ENCODE measurements around the gene MBD5. TPM values are rescaled to one million over a fixed set of nuclear protein-coding genes. Genes with fewer than 3 reads are reported as not detected.

The MBD5 gene
- total RNA-seq, 1 experiment from 2014 or later: 33.9 TPM

- H3K4me1 Mint-ChIP-seq (ENCODE audit: insufficient read depth, unreplicated experiment): no peaks in the 10 kb centered on the region
- intact Hi-C loops (cut with micrococcal nuclease): no loop called here
- DNase-seq (ENCODE audit: unreplicated experiment): no peak
- no peak overlapping the region for H3K27ac Mint-ChIP-seq (ENCODE audit: low read depth, unreplicated experiment)
- H3K4me3 Mint-ChIP-seq (ENCODE audit: unreplicated experiment): no peak overlapping the region
- POLR2A ChIA-PET: interaction anchor here (0.6 to 1.1 kb wide), 4 partner anchors 83 to 422 kb away, joined by 3 to 4 read pairs (median 4); no protein-coding TSS in a partner anchor
- H3K27me3 Mint-ChIP-seq (ENCODE audit: insufficient read depth, unreplicated experiment): no peaks in the 10 kb centered on the region
- CTCF ChIA-PET: no interaction called here
- no TSS peak for BruUV-seq (replicated peaks)
- TF ChIP-seq, protein P1, sequence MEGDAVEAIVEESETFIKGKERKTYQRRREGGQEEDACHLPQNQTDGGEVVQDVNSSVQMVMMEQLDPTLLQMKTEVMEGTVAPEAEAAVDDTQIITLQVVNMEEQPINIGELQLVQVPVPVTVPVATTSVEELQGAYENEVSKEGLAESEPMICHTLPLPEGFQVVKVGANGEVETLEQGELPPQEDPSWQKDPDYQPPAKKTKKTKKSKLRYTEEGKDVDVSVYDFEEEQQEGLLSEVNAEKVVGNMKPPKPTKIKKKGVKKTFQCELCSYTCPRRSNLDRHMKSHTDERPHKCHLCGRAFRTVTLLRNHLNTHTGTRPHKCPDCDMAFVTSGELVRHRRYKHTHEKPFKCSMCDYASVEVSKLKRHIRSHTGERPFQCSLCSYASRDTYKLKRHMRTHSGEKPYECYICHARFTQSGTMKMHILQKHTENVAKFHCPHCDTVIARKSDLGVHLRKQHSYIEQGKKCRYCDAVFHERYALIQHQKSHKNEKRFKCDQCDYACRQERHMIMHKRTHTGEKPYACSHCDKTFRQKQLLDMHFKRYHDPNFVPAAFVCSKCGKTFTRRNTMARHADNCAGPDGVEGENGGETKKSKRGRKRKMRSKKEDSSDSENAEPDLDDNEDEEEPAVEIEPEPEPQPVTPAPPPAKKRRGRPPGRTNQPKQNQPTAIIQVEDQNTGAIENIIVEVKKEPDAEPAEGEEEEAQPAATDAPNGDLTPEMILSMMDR (IDR thresholded peaks at IDR 0.05; ENCODE audit: unreplicated experiment): no peak
- no peaks in the 10 kb centered on the region for H3K9me3 Mint-ChIP-seq (ENCODE audit: unreplicated experiment)
- H3K36me3 Mint-ChIP-seq (ENCODE audit: insufficient read depth, unreplicated experiment): no peaks in the 10 kb centered on the region
Measured at GRCh38 chr2:148108385-148108784, 87.5 kb downstream of the MBD5 start.

DNA sequence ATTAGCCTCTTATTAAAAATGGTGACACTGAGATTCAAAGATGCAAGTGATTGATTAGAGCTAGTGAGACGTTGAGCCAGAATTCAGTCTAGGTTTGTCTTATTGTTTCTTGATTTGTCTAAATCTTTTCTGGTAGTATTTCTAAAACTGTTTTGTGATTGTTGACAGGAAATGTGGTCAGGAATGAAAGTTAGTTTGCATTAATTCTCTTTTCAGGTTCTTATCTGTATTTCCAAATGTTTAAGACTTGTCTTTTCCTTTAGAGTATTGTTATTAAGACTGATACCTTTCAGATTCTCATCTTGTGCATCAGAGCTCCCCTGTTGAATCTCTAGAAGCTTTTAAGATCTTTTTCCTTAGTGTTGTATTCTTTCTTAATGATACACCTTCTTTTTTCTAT lies 89.3 kb downstream of the MBD5 start:
- Mint-ChIP-seq H3K27ac (ENCODE audit: low read depth, unreplicated experiment) (no peak overlapping the region), H3K4me3 (ENCODE audit: unreplicated experiment) (no peak overlapping the region), H3K27me3 (ENCODE audit: insufficient read depth, unreplicated experiment) (no peaks in the 10 kb centered on the region), H3K4me1 (ENCODE audit: insufficient read depth, unreplicated experiment) (no peaks in the 10 kb centered on the region), H3K36me3 (ENCODE audit: insufficient read depth, unreplicated experiment) (no peaks in the 10 kb centered on the region), H3K9me3 (ENCODE audit: unreplicated experiment) (no peaks in the 10 kb centered on the region)
- TF ChIP-seq, protein P1 (IDR thresholded peaks at IDR 0.05; ENCODE audit: unreplicated experiment): no peak
- CTCF ChIA-PET: no interaction called here
- DNase-seq (ENCODE audit: unreplicated experiment): no peak
- intact Hi-C loops (cut with micrococcal nuclease): no loop called here
- POLR2A ChIA-PET: interaction anchor here (1.2 kb wide), 1 partner anchor 20 kb away, joined by 3 read pairs; no protein-coding TSS in a partner anchor
- BruUV-seq (replicated peaks): no TSS peak

- TF ChIP-seq, protein P1 (IDR thresholded peaks at IDR 0.05; ENCODE audit: unreplicated experiment): no peak
- intact Hi-C loops (cut with micrococcal nuclease): no loop called here
- Mint-ChIP-seq H3K27me3 (ENCODE audit: insufficient read depth, unreplicated experiment) (no peaks in the 10 kb centered on the region), H3K9me3 (ENCODE audit: unreplicated experiment) (no peaks in the 10 kb centered on the region), H3K36me3 (ENCODE audit: insufficient read depth, unreplicated experiment) (peaks cover 4% of the 10 kb centered on the region), H3K4me1 (ENCODE audit: insufficient read depth, unreplicated experiment) (peaks cover 6% of the 10 kb centered on the region), H3K27ac (ENCODE audit: low read depth, unreplicated experiment) (no peak overlapping the region), H3K4me3 (ENCODE audit: unreplicated experiment) (no peak overlapping the region)
- ChIA-PET POLR2A (interaction anchor here (1.1 kb wide), 1 partner anchor 102 kb away, joined by 5 read pairs; the partner anchor contains the start of genes MBD5 and ORC4), CTCF (no interaction called here)
- BruUV-seq (replicated peaks): no TSS peak
- DNase-seq (ENCODE audit: unreplicated experiment): peak; percentile 39
Measured at GRCh38 chr2:148122788-148123187, 101.9 kb downstream of the MBD5 start.

DNA sequence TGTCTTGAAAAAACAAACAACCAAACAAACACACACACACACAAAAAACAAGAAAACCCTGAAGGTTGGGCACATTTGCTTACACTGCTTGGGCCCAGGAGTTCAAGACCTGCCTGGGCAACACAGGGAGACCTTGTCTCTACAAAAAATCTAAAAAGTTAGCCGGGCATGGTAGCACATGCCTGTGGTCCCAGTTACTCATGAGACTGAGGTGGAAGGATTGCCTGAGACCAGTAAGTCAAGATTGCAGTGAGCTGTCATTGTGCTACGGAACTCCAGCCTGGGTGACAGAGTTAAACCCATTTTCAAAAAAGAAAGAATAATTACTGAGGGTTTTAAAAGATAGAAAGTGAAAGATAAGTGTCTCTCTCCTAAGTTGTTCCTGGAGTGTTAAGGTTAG lies 103.4 kb downstream of the MBD5 start:
- Mint-ChIP-seq H3K27me3 (ENCODE audit: insufficient read depth, unreplicated experiment) (no peaks in the 10 kb centered on the region), H3K27ac (ENCODE audit: low read depth, unreplicated experiment) (no peak overlapping the region), H3K36me3 (ENCODE audit: insufficient read depth, unreplicated experiment) (peaks cover 4% of the 10 kb centered on the region), H3K4me1 (ENCODE audit: insufficient read depth, unreplicated experiment) (peaks cover 6% of the 10 kb centered on the region), H3K4me3 (ENCODE audit: unreplicated experiment) (no peak overlapping the region), H3K9me3 (ENCODE audit: unreplicated experiment) (no peaks in the 10 kb centered on the region)
- TF ChIP-seq, protein P1 (IDR thresholded peaks at IDR 0.05; ENCODE audit: unreplicated experiment): no peak
- ChIA-PET POLR2A (interaction anchor here (0.6 kb wide), 1 partner anchor 61 kb away, joined by 3 read pairs; no protein-coding TSS in a partner anchor), CTCF (no interaction called here)
- no peak for DNase-seq (ENCODE audit: unreplicated experiment)
- no TSS peak for BruUV-seq (replicated peaks)
- intact Hi-C loops (cut with micrococcal nuclease): no loop called here

Measured in MCF 10A (cell line).